Stimulated activated CD4-positive, alpha-beta T cell treated with anti-CD3 and anti-CD28 coated beads, TNF-alpha, amount 100 ng/mL, for 4 hours (primary cell): ENCODE results near the gene AHNAK.

ENCODE experiments used
- DNase-seq, 3 experiments: peaks; one replicate each; pipeline ENCODE4 v3.0.0-alpha.2; 2020; ENCODE audit warnings: low read depth in 3 of 3

AHNAK gene

GRCh38 chr11:62404901-62405300, 141.7 kb downstream of the AHNAK start:
- DNase-seq = no peak

GRCh38 chr11:62404435-62404834, 142.2 kb downstream of the AHNAK start:
- no peak for DNase-seq

GRCh38 chr11:62402960-62403730, 143.5 kb downstream of the AHNAK start:
- DNase-seq = no peak

- DNase-seq = peak; percentile 30 to 45 (median 32)
Observed at GRCh38 chr11:62402226-62402959, 144.2 kb downstream of the AHNAK start.

- no peak for DNase-seq
Observed at GRCh38 chr11:62401811-62402210, 144.8 kb downstream of the AHNAK start.

GRCh38 chr11:62401356-62401755, 145.2 kb downstream of the AHNAK start:
- no peak for DNase-seq

- no peak for DNase-seq
Observed at GRCh38 chr11:62400760-62401159, 145.8 kb downstream of the AHNAK start.

- no peak for DNase-seq
Observed at GRCh38 chr11:62400281-62400680, 146.3 kb downstream of the AHNAK start.

GRCh38 chr11:62399878-62400266, 146.7 kb downstream of the AHNAK start:
- DNase-seq = no peak

GRCh38 chr11:62399172-62399877, 147.3 kb downstream of the AHNAK start:
- no peak for DNase-seq

- no peak for DNase-seq
Observed at GRCh38 chr11:62398011-62398994, 148.3 kb downstream of the AHNAK start.

- no peak for DNase-seq
Observed at GRCh38 chr11:62395885-62396551, 150.6 kb downstream of the AHNAK start.

GRCh38 chr11:62394825-62395538, 151.6 kb downstream of the AHNAK start:
- peak in 1 of 3 experiments; percentile 36 for DNase-seq

- DNase-seq = no peak
Observed at GRCh38 chr11:62393735-62394134, 152.9 kb downstream of the AHNAK start.

- DNase-seq = no peak
Observed at GRCh38 chr11:62393061-62393611, 153.5 kb downstream of the AHNAK start.

- no peak for DNase-seq
Observed at GRCh38 chr11:62392506-62392905, 154.1 kb downstream of the AHNAK start.

GRCh38 chr11:62391642-62392425, 154.8 kb downstream of the AHNAK start:
- DNase-seq = no peak

- no peak for DNase-seq
Observed at GRCh38 chr11:62390722-62391121, 155.9 kb downstream of the AHNAK start.

- DNase-seq = no peak
Observed at GRCh38 chr11:62390237-62390636, 156.4 kb downstream of the AHNAK start.
